ENCODE measurements around the gene CSF3.

- TF ChIP-seq, protein P1, sequence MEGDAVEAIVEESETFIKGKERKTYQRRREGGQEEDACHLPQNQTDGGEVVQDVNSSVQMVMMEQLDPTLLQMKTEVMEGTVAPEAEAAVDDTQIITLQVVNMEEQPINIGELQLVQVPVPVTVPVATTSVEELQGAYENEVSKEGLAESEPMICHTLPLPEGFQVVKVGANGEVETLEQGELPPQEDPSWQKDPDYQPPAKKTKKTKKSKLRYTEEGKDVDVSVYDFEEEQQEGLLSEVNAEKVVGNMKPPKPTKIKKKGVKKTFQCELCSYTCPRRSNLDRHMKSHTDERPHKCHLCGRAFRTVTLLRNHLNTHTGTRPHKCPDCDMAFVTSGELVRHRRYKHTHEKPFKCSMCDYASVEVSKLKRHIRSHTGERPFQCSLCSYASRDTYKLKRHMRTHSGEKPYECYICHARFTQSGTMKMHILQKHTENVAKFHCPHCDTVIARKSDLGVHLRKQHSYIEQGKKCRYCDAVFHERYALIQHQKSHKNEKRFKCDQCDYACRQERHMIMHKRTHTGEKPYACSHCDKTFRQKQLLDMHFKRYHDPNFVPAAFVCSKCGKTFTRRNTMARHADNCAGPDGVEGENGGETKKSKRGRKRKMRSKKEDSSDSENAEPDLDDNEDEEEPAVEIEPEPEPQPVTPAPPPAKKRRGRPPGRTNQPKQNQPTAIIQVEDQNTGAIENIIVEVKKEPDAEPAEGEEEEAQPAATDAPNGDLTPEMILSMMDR (conservative IDR thresholded peaks at IDR 0.05): no peak
- no peak for TF ChIP-seq EZH2 (IDR thresholded peaks at IDR 0.05; ENCODE audit: low read depth)
Measured at GRCh38 chr17:40064971-40065768, 49.9 kb downstream of the CSF3 start.

Data from PC-9 (cell line).